HepG2 (cell line): ENCODE results near the gene TK2. TPM values are rescaled to one million over a fixed set of nuclear protein-coding genes. Genes with fewer than 3 reads are reported as not detected.
A peak's percentile ranks its signal among the peaks of the same experiment; 100 is the strongest.

Experiments
- AKNA ChIP-seq: sonication (generic); formaldehyde crosslinking; IDR thresholded peaks from 2 replicates; pipeline ENCODE4 v1.4.0; 2020; ENCODE audit warnings: missing genetic modification reagents, borderline replicate concordance
- DR1 ChIP-seq: sonication (generic); formaldehyde crosslinking; IDR thresholded peaks from 2 replicates; pipeline ENCODE4 v1.8.0; 2021; ENCODE audit warnings: mild to moderate bottlenecking, missing genetic modification reagents, inconsistent platforms
- FOXK1 ChIP-seq: sonication (generic); formaldehyde crosslinking; IDR thresholded peaks from 2 replicates; pipeline ENCODE4 v1.4.0; 2020; ENCODE audit warnings: low read depth, missing genetic modification reagents, borderline replicate concordance
- HOMEZ ChIP-seq: IDR thresholded peaks from 2 replicates; pipeline ENCODE4 v1.6.1; 2016; ENCODE audit warnings: low read depth
- HOXA3 ChIP-seq: sonication (generic); formaldehyde crosslinking; IDR thresholded peaks from 2 replicates; pipeline ENCODE4 v1.5.0; 2020; ENCODE audit warnings: missing genetic modification reagents
- KAT8 ChIP-seq: IDR thresholded peaks from 2 replicates; pipeline ENCODE4 v1.6.1; 2016; ENCODE audit warnings: missing genetic modification reagents, missing compliant biosample characterization
- KDM2A ChIP-seq: sonication (generic); formaldehyde crosslinking; IDR thresholded peaks from 2 replicates; pipeline ENCODE4 v1.4.0; 2020; ENCODE audit warnings: low read depth, missing genetic modification reagents, borderline replicate concordance
- MAZ ChIP-seq, 2 experiments: sonication (generic) in 1 of 2; formaldehyde crosslinking in 1 of 2; IDR thresholded peaks; 2 replicates each; pipeline versions ENCODE4 v1.5.0 to v1.6.1; 2012 to 2020; ENCODE audit warnings: low read depth in 2 of 2, mild to moderate bottlenecking in 2 of 2, borderline replicate concordance in 1 of 2, improper control_type of control experiment in 1 of 2, low read length in 1 of 2, missing genetic modification reagents in 1 of 2, moderate library complexity in 1 of 2
- RAD21 ChIP-seq: fragments of 450-650 bp; formaldehyde crosslinking; IDR thresholded peaks from 2 replicates; pipeline ENCODE4 v1.5.0; 2020; ENCODE audit warnings: mild to moderate bottlenecking
- RFXAP ChIP-seq: sonication (generic); formaldehyde crosslinking; IDR thresholded peaks from 2 replicates; pipeline ENCODE4 v1.4.0; 2020; ENCODE audit warnings: missing genetic modification reagents, borderline replicate concordance
- RXRB ChIP-seq: IDR thresholded peaks from 2 replicates; pipeline ENCODE4 v1.6.1; 2016; ENCODE audit warnings: borderline replicate concordance, missing genetic modification reagents, missing compliant biosample characterization
- SMAD3 ChIP-seq: sonication (generic); formaldehyde crosslinking; IDR thresholded peaks from 2 replicates; pipeline ENCODE4 v1.4.0; 2020; ENCODE audit warnings: missing genetic modification reagents
- ZFX ChIP-seq: sonication (generic); formaldehyde crosslinking; IDR thresholded peaks from 2 replicates; pipeline ENCODE4 v1.4.0; 2020; ENCODE audit warnings: mild to moderate bottlenecking, low read depth, missing genetic modification reagents, moderate library complexity
- ZKSCAN1 ChIP-seq: fragments of 150-350 bp; IDR thresholded peaks from 2 replicates; pipeline ENCODE4 v1.6.1; 2014; ENCODE audit warnings: low read length
- ZNF24 ChIP-seq: fragments of 450-650 bp; IDR thresholded peaks from 2 replicates; pipeline ENCODE4 v1.6.1; 2017; ENCODE audit warnings: antibody characterized with exemption, mild to moderate bottlenecking
- ZNF280D ChIP-seq: sonication (generic); formaldehyde crosslinking; IDR thresholded peaks from 2 replicates; pipeline ENCODE4 v1.5.1; 2020; ENCODE audit warnings: mild to moderate bottlenecking, missing genetic modification reagents
- ZNF543 ChIP-seq: sonication (generic); formaldehyde crosslinking; IDR thresholded peaks from 2 replicates; pipeline ENCODE4 v1.4.0; 2020; ENCODE audit warnings: mild to moderate bottlenecking, missing genetic modification reagents
- ZNF740 ChIP-seq: sonication (generic); formaldehyde crosslinking; IDR thresholded peaks from 2 replicates; pipeline ENCODE4 v1.4.0; 2020; ENCODE audit warnings: missing genetic modification reagents
- polyA plus RNA-seq, 8 experiments: library from polyadenylated mRNA; depleted of rRNA in 3 of 8; stranded (reverse) in 7 of 8; unstranded in 1 of 8; fragments of >200 nt; fragmentation: Illumina TruSeq in 4 of 8; extraction: Trizol in 4 of 8; gene quantifications; 2 replicates each; pipeline versions ENCODE4 v1.2.1 to v1.2.3, GENCODE V29; 2011 to 2016; ENCODE audit warnings: low read depth in 4 of 8, missing spikeins in 1 of 8, mixed read lengths in 1 of 8; ENCODE audit not compliant: insufficient read depth in 1 of 8
- total RNA-seq, 5 experiments: library from RNA; depleted of rRNA; stranded (reverse); fragments of >200 nt; fragmentation: Illumina TruSeq; extraction: Trizol; gene quantifications; 2 replicates each; pipeline ENCODE4 v1.2.3, GENCODE V29; 2016; ENCODE audit warnings: low read depth in 1 of 5

The TK2 gene
- total and polyA plus RNA-seq, 2 of the 13 experiments (the other 11 are each of a cell fraction or from before 2014, with no cell fraction given) = 18.7 to 21.0 TPM

- TF ChIP-seq AKNA (CRISPR knock-in tag) = no peak
- TF ChIP-seq SMAD3 = 0 out of 2 replicates have a peak, but pooled peaks have one; percentile 41
- TF ChIP-seq ZNF280D (CRISPR knock-in tag) = peak; percentile 78
- no peak for TF ChIP-seq RFXAP
- peak; percentile 100 for TF ChIP-seq ZNF740 (CRISPR knock-in tag)
- TF ChIP-seq RXRB (CRISPR knock-in tag) = peak; percentile 63; the same call in 1 of the 2 replicates
- TF ChIP-seq DR1 (CRISPR knock-in tag) = no peak
- TF ChIP-seq FOXK1 = 0 out of 2 replicates have a peak, but pooled peaks have one; percentile 33
- TF ChIP-seq ZNF543 (CRISPR knock-in tag) = 0 out of 2 replicates have a peak, but pooled peaks have one; percentile 32
- TF ChIP-seq HOXA3 (CRISPR knock-in tag) = no peak; the same call in 1 of the 2 replicates
- TF ChIP-seq KAT8 (CRISPR knock-in tag) = 0 out of 2 replicates have a peak, but pooled peaks have one; percentile 30
- no peak for TF ChIP-seq ZKSCAN1
- TF ChIP-seq KDM2A = peak; percentile 73
- peak; percentile 71; the same call in 1 of the 2 replicates for TF ChIP-seq ZFX (CRISPR knock-in tag)
- 0 out of 2 replicates have a peak, but pooled peaks have one; percentile 29 for TF ChIP-seq HOMEZ (CRISPR knock-in tag)
- no peak for TF ChIP-seq ZNF24
- peak; percentile 97 for TF ChIP-seq RAD21 (CRISPR knock-in tag)
- peak; percentile 85 for TF ChIP-seq MAZ (IDR thresholded peaks at IDR 0.05; ENCODE audit: borderline replicate concordance, low read depth, low read length)
- peak; percentile 68 for TF ChIP-seq MAZ (CRISPR knock-in tag; IDR thresholded peaks at IDR 0.05; ENCODE audit: low read depth)
Measured at GRCh38 chr16:66483689-66484452, 66.1 kb downstream of the TK2 start (continued).
